Dermis microvascular lymphatic vessel endothelial cell (primary cell): Measurements from ENCODE around the gene WASHC2A. TPM values are rescaled to one million over a fixed set of nuclear protein-coding genes. Genes with fewer than 3 reads are reported as not detected.
"Not testable (repeated sequence)": the region's sequence is repeated elsewhere in the genome, so short reads cannot be mapped to it uniquely, and the experiment has no call there.

ENCODE experiments used
- DNase-seq, 2 donors: peaks; one replicate each; pipeline versions ENCODE4 v3.0.0 to v3.0.0-alpha.2; 2010; ENCODE audit warnings: low read depth in 2 of 2
- total RNA-seq: library from RNA; depleted of rRNA; stranded (reverse); fragments of >200 nt; gene quantifications from 2 replicates; pipeline ENCODE4 v1.2.1, GENCODE V29; 2014

WASHC2A gene, protein sequence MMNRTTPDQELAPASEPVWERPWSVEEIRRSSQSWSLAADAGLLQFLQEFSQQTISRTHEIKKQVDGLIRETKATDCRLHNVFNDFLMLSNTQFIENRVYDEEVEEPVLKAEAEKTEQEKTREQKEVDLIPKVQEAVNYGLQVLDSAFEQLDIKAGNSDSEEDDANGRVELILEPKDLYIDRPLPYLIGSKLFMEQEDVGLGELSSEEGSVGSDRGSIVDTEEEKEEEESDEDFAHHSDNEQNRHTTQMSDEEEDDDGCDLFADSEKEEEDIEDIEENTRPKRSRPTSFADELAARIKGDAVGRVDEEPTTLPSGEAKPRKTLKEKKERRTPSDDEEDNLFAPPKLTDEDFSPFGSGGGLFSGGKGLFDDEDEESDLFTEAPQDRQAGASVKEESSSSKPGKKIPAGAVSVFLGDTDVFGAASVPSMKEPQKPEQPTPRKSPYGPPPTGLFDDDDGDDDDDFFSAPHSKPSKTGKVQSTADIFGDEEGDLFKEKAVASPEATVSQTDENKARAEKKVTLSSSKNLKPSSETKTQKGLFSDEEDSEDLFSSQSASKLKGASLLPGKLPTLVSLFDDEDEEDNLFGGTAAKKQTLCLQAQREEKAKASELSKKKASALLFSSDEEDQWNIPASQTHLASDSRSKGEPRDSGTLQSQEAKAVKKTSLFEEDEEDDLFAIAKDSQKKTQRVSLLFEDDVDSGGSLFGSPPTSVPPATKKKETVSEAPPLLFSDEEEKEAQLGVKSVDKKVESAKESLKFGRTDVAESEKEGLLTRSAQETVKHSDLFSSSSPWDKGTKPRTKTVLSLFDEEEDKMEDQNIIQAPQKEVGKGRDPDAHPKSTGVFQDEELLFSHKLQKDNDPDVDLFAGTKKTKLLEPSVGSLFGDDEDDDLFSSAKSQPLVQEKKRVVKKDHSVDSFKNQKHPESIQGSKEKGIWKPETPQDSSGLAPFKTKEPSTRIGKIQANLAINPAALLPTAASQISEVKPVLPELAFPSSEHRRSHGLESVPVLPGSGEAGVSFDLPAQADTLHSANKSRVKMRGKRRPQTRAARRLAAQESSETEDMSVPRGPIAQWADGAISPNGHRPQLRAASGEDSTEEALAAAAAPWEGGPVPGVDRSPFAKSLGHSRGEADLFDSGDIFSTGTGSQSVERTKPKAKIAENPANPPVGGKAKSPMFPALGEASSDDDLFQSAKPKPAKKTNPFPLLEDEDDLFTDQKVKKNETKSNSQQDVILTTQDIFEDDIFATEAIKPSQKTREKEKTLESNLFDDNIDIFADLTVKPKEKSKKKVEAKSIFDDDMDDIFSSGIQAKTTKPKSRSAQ (N-terminal part only)
- 27.3 and 34.6 TPM in 2 replicates for total RNA-seq

DNA sequence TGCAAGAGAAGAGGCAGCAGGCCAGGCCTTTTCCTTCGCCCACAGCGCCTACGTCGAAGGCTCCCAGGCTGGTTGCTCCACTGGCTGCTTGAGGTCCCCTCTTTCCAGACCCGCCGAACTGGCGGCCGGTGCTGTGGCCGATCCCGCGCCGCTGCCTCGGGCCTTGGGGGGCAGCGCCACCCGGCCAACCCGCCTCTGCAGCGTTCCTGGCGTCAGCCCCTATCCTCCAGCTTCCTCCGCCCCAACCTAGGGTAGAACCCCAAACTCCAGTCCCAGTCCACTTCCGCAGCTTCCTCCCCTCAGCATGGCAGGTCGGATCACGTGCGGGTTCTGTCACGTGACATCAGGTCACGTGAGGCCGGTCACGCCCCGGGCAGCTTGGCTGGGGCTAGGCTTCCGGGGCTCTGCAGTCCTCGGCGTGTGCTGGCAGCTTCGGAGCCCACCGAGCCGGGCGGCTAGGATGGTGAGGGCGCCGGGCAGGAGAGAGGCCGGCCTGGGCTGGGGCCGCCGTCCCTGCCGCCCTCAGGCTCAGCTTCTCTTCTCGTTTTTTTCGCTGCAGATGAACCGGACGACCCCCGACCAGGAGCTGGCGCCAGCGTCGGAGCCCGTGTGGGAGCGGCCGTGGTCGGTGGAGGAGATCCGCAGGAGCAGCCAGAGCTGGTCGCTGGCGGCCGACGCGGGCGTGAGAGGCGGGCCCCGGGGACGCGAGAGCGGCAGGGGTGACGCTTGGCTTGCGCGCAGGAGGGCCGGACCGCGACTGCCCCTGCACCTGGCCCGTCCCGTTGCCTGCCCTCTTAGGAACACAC, at the start of gene WASHC2A:
TSS of gene WASHC2A (plus strand) at position 409 of the 806 bp plus-strand sequence. CDS start at position 461, 52 bp downstream.
- peak in 1 of 2 donors; percentile 32 for DNase-seq

DNA sequence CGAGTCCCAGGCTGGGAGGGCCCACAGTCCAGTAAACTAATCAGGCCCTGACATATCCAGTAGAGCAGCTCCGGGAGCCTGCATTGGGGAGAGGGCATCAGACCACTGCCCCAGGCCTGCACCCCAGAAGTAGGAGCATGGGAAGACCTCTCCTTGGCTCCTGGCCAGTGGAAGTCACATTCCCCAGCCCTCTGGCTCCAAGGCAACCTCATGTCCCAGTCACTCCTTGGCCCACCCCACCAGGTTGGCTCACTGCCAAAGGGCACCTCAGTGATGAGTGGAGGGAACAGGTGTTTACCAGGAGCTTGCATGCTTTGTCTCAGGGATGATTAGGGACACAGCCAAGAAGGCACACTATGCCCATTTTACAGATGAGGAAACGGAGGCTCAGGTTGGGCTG, 48.5 kb upstream of the WASHC2A start:
- not testable (repeated sequence) for DNase-seq

DNA sequence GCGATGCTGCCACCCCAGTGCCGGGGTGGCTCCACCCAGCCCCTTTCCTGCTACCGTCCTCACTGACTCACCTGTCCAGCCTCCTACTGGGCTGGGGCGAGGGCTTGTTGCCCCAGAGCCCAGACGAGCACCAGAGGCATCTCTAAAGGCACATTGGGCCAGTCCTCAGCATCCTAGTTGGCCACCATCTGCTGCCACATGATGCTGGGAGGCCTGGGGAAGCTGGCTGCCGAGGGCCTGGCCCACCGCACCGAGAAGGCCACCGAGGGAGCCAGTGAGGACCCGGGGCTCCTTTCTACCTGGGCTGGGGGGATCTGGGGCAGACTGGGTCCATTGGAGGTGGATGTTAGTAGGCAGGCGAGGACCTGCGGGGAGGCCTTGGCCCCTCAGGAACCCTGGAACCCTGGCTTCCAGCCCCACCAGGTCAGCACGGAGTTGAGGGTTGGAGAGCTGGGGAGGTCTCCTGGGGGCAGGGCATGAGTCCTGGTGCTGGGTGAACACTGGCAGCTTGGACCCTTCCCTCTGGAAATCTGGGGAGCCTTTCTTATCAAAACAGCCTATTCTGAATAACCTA, 47.2 kb upstream of the WASHC2A start:
- DNase-seq, result not testable (repeated sequence)

DNA sequence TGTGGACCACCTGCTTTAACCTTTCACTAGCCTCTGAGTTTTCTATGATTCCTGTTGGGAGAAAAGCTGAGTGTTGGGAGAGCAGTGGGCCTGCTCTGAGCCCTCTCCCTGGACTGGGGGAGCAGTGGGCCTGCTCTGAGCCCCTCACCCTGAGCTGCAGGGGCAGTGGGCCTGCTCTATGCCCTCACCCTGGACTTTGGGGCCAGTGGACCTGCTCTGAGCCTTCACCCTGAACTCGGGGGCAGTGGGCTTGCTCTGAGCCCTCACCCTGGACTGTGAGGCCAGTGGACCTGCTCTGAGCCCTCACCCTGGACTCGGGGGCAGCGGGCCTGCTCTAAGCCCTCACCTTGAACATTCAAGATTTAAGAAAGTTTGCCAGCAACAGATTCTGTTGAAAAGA, 46.1 kb upstream of the WASHC2A start:
- no peak for DNase-seq

DNA sequence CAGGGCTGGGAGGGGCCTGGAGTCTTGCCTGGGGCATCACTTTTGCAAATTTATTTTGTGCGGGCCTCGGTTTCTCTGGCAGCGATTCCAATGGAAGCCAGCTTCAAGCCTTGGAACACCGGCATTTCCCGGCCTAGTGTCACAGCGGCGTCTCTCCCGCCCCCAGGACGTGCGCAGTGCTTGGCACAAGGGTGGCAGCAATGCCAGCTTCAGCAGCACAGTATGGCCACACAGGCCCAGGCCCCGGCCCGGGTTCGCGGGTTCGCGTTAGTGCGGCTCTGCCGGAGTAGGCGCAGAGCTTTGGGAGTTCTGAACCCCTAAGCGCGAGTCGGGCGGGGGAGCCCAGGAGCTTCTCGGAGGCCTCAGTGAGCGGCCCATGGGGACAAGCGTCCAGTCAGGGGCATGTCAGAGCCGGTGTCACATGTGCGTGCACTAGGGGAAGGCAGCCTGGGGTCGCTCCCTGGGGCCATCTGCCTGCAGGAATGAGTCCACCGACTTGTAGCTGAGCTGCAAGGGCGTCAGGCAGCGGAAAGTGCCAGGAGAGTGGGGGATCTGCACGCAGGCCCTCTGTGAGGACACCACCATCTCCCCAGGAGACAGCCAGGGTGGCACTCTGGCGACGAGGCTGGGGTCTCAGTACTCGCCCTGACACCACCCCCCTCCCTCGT, 42.9 kb upstream of the WASHC2A start:
- not testable (repeated sequence) for DNase-seq

DNA sequence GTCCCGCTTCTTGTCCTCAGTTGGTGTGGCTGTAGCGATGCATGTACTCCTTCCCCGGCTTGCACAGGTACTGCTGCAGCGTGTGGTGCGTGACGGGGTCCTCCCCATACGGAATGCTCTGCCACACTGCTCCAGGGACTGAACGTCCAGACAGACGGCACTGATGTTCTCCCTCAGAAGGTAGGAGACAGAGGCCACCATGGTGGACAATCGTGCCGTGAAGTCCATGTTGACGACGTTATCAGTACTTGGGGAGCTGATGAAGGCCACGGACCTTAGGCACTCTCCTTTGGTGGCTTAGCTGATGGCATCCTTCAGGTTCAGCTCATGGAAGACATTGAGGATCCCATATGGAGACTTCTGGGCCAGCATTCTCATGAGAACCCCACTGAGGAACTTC, 42.1 kb upstream of the WASHC2A start:
- no peak for DNase-seq

- DNase-seq, result no peak
These were observed 40.6 kb upstream of the WASHC2A start for GRCh38 chr10:50027195-50027594.

GRCh38 chr10:50033481-50033880, 34.3 kb upstream of the WASHC2A start:
- DNase-seq, result no peak

DNA sequence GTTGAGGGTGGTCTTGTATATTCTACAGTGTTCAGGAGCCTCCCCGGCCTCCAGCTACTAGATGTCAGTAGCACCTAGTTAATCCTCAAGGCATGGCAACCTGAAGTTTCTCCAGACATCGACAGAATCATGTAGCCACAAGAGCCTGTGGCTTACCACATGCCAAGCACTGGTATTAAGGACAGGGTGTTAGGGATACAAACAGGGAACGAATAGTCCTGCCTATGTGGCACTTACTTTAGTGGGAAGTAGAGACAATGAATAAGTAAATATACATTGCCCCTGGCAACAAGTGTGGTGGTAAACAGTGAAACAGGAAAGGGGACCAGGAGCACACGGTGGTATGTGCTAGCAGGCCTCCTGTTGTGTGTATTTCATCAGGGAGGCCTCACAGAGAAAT, 32.4 kb upstream of the WASHC2A start:
- peak; percentile 17 to 53 for DNase-seq

DNA sequence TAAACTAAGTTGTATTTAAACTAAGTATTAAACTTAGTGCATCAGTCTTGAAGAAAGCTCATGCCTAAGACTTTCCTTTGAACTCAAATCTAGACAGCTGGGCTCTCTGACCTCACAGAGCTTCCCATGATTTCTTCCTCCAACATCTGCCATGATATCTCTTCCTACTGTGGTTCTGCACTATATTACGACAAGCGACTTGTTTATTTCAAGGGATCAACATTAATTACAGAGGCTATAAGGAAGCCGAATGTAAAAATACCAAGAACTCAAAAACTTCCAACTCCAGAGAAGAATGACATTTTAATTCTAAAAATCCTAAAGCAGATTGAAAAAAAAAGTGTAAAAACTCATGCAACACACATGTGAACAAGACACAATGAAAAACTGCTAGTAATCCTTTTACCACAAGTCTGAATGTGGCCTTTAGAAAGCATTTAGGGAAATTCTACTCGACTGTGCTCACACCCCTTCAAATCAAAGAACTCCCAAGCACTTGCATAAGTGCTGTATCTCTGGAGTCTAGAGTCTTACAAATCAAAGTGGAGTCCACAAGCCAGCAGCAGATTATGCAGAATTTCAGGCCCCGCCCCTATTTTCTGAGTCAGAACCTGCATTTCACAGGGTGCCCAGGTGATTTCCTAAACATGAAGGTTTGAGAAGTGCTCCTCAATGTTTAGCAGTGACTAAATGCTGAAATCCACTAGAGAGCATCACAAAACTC, 22.7 kb upstream of the WASHC2A start:
- DNase-seq, result no peak

DNA sequence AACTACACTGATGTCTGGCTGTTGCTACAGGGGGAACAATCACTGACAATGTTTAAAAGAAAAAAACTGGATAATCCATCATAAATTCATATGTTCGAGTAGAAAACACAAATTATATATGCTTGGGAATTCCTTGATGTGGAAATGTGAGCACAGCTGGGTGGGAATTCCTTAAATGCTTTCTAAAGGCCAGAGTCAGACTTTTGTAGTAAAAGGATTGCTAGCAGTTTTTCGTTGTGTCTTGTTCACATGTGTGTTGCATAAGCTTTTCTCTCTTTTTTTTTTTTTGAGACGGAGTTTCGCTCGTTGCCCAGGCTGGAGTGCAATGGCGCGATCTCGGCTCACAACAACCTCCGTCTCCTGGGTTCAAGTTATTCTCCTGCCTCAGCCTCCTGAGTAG, 21.3 kb upstream of the WASHC2A start:
- not testable (repeated sequence) for DNase-seq

DNA sequence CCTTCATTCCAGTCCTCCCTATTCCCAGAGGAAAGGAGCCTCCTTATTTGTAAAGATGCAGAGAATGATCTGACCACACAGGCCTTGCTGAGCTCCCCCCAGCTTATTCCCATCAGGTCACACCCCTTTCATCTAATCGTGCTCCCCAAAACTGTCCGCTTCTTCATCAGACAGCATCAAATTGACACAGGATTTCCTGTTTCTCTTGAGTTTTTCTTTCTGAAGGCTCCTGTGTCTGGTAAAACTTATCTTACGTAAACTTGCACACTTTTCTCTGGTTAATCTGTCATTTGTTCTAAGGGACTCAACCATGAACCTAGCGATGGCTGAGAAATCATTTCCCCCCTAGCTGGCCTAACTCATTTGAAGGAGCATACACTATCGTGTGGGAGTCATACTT, 20.2 kb upstream of the WASHC2A start:
- not testable (repeated sequence) for DNase-seq

- peak in 1 of 2 donors; percentile 50 for DNase-seq
These were observed 15.6 kb upstream of the WASHC2A start for GRCh38 chr10:50051995-50052660.

DNA sequence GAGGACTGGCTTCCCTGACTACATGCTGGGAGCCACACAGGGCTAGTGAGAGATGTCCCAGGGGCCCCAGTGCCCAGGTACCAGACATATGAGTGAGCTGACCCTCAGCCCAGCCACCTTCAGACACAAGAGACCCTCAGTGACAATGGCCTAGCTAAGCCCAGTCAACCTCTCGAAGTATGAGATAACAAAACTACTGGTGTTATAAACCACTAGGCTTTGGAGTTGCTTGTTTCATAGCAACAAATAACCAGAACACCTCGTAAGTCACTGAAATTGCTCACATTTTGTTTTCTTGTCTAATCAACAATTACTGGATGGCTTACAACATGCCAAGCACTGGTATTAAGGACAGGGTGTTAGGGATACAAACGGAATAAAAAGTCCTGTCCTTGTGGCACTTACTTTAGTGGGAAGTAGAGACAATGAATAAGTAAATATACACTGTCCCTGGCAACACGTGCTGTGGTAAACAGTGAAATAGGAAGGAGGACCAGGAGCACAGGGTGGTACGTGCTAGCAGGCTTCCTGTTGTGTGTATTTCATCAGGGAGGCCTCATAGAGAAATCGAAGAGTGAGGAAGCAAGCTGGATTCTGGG, 14.9 kb upstream of the WASHC2A start:
- DNase-seq, result not testable (repeated sequence)

DNA sequence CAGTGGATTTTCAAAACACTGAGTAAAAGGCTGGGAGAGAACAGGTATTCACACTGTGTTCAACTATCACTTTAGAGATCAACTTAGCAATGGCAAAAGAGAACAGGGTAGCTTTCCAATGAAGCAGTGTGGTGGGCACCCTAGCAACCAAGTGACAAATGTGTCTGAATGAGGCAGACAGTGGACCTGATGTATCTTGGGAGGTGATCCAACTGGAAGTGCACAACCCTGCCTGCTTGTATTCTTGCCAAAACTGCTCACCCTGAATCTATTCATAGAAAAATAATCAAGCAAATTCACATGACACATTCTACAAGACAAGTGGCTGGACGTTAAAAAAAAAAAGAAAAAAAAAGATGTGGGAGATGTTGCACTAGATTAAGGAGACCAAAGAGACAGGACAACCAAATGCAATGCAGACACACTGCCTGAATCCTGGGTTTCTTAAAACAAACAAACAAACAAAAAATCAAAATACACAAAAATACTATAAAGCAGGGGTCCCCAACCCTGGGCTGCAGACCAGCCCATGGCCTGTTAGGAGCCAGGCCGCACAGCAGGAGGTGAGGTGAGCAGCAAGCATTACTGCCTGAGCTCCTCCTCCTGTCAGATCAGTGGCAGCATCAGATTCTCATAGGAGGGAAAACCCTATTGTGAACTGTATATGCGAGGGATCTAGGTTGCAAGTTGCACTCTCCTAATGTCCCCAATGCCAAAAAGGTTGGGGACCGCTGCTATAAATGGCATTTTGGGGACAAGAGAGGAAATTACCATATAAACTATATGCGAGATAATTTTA, 12.1 kb upstream of the WASHC2A start:
- DNase-seq, result not testable (repeated sequence)

- DNase-seq, result not testable (repeated sequence)
These were observed 11.1 kb upstream of the WASHC2A start for GRCh38 chr10:50056654-50057053.

DNA sequence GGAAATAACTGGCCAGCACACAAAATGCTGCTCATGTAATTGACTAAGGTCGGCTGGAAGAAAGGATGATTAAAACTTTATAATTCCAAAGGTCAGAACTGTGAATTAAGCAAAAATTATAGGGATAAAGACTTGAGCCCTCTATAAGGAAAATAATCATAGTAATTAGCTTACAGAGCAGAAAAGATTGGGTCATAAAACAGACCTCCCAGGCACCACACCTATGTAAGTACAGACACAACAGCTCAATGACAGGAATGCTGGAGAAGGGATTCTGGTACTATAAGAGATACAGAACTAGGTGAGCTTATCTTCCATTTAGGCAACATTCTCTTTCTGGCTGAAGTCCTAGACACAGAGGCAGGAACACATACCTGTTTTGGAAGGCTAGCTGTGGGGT, 9.0 kb upstream of the WASHC2A start:
- not testable (repeated sequence) for DNase-seq
